HFF-Myc (cell line): ENCODE data around the gene KIAA1671.

Experiments
- DNase-seq: peaks from one replicate; pipeline ENCODE4 v3.0.0-alpha.2; 2011; ENCODE audit warnings: low read depth; ENCODE audit errors: extremely low read depth
- H3K4me3 ChIP-seq: replicated peaks from 2 replicates; pipeline ENCODE4 v1.5.1; 2011; ENCODE audit warnings: low read depth, mild to moderate bottlenecking, control low read depth, low read length
- CTCF ChIP-seq: IDR thresholded peaks from 2 replicates; pipeline ENCODE4 v1.5.1; 2012; ENCODE audit warnings: mild to moderate bottlenecking, low read depth, low read length, control low read depth; ENCODE audit errors: missing control alignments

Gene KIAA1671

GRCh38 chr22:25061605-25062376 is 109.3 kb downstream of the KIAA1671 start:
- no peak for DNase-seq
- H3K4me3 ChIP-seq = no peak overlapping the region
- no peak for TF ChIP-seq CTCF

- no peak for TF ChIP-seq CTCF
- DNase-seq = no peak
Measured at GRCh38 chr22:25062386-25063085, 110.0 kb downstream of the KIAA1671 start.

DNA sequence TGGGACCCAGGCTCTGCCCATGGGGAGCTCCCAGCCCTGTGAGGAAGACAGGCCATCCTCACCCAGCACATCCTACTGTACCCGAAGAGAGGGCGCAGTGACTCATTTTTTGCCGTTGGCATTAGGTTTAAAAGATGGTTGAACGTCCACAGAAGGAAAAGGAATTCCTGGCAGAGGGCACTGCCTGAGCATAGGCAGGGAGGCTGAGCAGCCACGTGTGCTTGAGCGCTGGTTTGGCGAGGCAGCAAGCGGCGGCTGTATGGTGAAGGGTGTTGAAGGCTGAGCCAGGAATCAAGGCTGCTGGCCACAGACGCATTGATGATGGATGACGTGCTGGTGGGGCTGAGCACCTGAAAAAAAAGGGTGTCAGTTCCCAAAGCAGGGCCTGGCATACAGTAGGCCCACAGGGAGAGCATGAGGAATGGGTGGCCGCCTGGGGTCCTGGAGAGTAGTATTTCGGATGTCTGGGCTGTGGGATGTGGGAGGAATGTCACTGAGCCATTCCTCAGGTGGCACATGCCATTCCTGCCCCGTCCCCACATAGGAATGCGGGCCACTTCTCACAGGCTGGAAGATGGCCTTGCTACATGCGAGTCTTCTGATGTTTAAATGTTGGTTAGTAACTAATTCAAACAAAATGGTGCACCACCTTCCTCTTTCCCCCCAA is 112.5 kb downstream of the KIAA1671 start:
- no peak for DNase-seq
- H3K4me3 ChIP-seq = no peak overlapping the region
- no peak for TF ChIP-seq CTCF

More at GRCh38 chr22:25062386-25063085, 110.0 kb downstream of the KIAA1671 start:
- H3K4me3 ChIP-seq = no peak overlapping the region

DNA sequence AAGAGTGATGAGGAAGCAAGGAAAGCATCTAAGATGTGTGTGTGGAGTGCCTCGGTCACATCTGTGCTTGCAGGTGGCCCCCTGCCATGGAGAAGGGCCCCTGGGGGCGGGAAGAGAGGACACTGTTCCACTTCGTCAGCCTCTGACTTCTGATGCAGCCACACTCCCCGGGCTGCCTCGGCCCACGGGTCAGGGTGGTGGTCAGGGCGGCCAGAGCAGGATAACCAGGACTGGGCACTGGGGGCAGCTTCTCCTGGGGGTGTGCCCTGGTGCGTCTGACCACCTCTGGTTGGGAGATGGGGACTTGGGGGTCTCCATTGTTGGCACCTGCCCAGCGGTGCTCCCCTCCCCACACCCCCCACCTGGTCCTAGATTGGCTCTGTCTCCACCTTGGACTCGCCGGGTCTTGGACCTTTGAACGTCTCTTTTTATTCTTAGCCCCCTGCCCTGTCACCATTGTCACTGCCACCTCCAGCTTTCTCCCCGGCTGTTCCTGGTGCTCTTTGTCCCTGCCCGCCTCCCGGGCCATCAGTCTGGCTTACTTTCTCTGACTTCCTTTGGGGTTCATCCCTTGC is 114.4 kb downstream of the KIAA1671 start:
- TF ChIP-seq CTCF = no peak
- no peak overlapping the region for H3K4me3 ChIP-seq
- no peak for DNase-seq

- DNase-seq = no peak
- TF ChIP-seq CTCF = no peak
- H3K4me3 ChIP-seq = no peak overlapping the region
Measured at GRCh38 chr22:25067851-25068421, 115.4 kb downstream of the KIAA1671 start.

GRCh38 chr22:25068707-25069106 is 116.2 kb downstream of the KIAA1671 start:
- no peak for DNase-seq
- TF ChIP-seq CTCF = no peak
- H3K4me3 ChIP-seq = no peak overlapping the region
